Naive B cell (primary cell): ENCODE results near the gene GAB3. TPM values are rescaled to one million over a fixed set of nuclear protein-coding genes. Genes with fewer than 3 reads are reported as not detected.

Experiments used
- ATAC-seq, 2 donors: fragments of 150-1000 bp; cut with Tn5 transposase; 2 replicates each; pipeline ENCODE4 v1.10.0; 2021; ENCODE audit warnings: low read depth in 2 of 2, mild to moderate bottlenecking in 2 of 2, moderate library complexity in 2 of 2
- DNase-seq: peaks from one replicate; pipeline ENCODE4 v3.0.0; 2022
- H3K27ac Mint-ChIP-seq, 6 donors: one replicate each; pipeline ENCODE4 v1.8.0; 2020 to 2022; ENCODE audit warnings: mild to moderate bottlenecking in 6 of 6, mixed read lengths in 6 of 6, moderate library complexity in 5 of 6, inconsistent platforms in 2 of 6
- H3K27me3 Mint-ChIP-seq, 3 donors: one replicate each; pipeline ENCODE4 v1.8.0; 2021 to 2022; ENCODE audit warnings: mixed read lengths in 3 of 3, mild to moderate bottlenecking in 1 of 3
- H3K36me3 Mint-ChIP-seq, 2 donors: one replicate each; pipeline ENCODE4 v1.8.0; 2020 to 2022; ENCODE audit warnings: mixed read lengths in 2 of 2, inconsistent platforms in 1 of 2, mild to moderate bottlenecking in 1 of 2
- H3K4me1 Mint-ChIP-seq, 3 donors: one replicate each; pipeline ENCODE4 v1.8.0; 2020 to 2022; ENCODE audit warnings: mixed read lengths in 3 of 3, inconsistent platforms in 1 of 3, mild to moderate bottlenecking in 1 of 3, moderate library complexity in 1 of 3
- H3K4me3 Mint-ChIP-seq, 8 donors: one replicate each; pipeline ENCODE4 v1.8.0; 2020 to 2022; ENCODE audit warnings: mild to moderate bottlenecking in 8 of 8, mixed read lengths in 8 of 8, moderate library complexity in 8 of 8, inconsistent platforms in 2 of 8
- H3K9me3 Mint-ChIP-seq, 7 donors: one replicate each; pipeline ENCODE4 v1.8.0; 2020 to 2022; ENCODE audit warnings: mixed read lengths in 7 of 7, mild to moderate bottlenecking in 5 of 7, inconsistent platforms in 2 of 7, moderate library complexity in 1 of 7
- polyA plus RNA-seq, 6 donors: library from polyadenylated mRNA; unstranded; fragments of 300-500 nt; fragmentation: Illumina TruSeq; gene quantifications; one replicate each; pipeline ENCODE4 v1.2.3, GENCODE V29; 2021; ENCODE audit warnings: low read depth in 6 of 6

Gene GAB3
- polyA plus RNA-seq, result 1 to 10 TPM; 2.4 to 4.3 (median 3.6) TPM

DNA sequence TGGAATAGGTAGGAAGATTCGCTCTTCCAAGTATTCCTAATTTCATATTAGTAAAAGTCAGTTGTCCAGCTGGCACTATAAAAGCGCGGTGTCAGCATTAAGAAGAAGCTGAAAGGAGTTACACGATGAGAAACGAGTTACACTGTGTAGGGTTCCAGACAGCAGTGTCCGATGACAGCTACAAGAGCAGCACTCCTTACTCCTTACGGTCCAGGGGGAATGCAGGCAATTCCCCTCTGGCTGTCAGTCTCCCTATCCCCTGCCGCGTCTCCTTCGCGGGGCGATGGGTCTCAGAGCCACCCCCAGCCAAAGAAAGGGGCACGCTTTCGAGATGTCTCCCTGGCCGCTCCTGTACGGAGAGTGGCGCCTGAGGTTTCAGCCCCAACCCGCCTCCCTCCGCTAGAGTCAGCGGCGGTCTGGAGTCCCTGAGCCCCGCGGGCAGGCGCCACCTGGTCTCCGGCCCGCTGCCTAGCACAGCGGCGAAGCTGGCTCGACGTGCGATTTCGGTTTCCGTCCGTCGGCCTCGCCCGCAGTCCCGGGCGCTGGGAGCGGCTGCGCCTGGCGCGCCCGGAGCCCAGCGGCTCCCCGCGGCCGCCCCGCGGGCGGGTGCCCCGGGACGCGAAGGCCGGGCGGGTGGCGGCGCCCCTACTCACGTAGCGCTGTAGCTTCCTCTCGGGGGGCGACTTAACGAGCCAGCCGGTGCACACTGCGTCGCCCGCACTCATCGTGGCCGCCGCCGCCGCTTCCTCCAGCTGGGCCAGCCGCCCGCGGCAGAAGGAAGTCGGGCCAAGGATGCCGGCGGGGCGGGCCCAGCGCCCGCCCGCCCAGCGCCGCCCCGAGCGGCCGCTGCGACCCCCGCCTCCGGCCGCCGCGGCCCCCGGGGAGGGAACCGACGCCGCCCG lies at the start of gene GAB3:
TSS of gene GAB3 (minus strand) at position 777 of the 902 bp plus-strand sequence. CDS start at position 725, 52 bp downstream.
- H3K4me1 Mint-ChIP-seq, result peaks cover 10 to 20% (median 12%) of the 10 kb centered on the region in 3 donors
- H3K4me3 Mint-ChIP-seq, result peak within 1 kb of the TSS; percentile 83 to 95 (median 90)
- peak within 1 kb of the TSS; percentile 14 to 98 (median 92) for H3K27ac Mint-ChIP-seq

DNA sequence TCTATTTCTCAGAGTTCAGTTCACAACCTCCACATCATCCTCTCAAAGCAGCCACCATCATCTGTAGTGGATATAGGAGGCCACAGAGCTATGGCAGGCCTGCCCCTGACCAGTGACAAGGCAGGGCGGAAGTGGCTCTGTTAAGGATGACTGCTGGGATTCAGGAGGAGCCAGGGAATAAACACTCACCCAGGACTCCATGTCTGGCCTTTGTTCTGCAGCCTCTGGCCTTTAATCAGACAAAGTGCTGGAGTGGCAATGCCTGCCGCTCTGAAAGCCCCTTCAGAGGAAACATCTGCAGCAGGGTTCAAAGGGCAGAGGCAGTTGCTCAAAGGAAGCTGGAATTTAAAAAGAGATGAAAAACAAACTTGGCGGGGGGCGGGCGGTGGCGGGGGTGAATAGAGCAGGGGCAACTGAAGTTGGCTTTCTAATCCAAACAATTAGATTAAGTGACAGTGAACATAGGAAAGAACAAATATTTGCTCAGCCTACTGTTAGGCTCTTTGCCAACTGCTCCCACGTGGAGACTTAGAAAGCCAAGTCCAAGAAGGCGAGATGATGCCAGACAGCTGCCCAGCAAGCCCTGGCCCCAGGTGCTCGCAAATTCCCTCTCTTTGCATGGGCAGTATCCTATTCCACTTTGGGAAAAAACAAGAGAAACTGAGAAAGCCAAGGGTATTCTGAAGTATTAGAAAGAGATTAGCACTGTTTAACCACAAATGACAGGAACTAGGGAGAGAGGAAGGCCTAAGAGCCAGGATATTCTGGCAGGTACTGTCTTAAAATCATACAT lies 48.9 kb upstream of the GAB3 start:
- H3K27ac Mint-ChIP-seq, result peak overlapping the region in 2 of 6 donors; percentile 11 to 38
- H3K36me3 Mint-ChIP-seq, result no peaks in the 10 kb centered on the region

More for the DNA sequence above, at the start of gene GAB3:
- DNase-seq (peak; percentile 65), ATAC-seq (peak; percentile 68 to 72)
- Mint-ChIP-seq H3K36me3 (no peaks in the 10 kb centered on the region), H3K27me3 (no peaks in the 10 kb centered on the region), H3K9me3 (peaks cover 0 to under 1% (median 0%) of the 10 kb centered on the region in 7 donors)

GRCh38 chrX:154797006-154797405 lies 46.1 kb upstream of the GAB3 start:
- Mint-ChIP-seq H3K36me3 (no peaks in the 10 kb centered on the region), H3K27ac (no peak overlapping the region), H3K4me1 (peaks cover 6 to 26% (median 17%) of the 10 kb centered on the region in 3 donors), H3K4me3 (peak overlapping the region in 2 of 8 donors; percentile 0 to 51), H3K27me3 (no peaks in the 10 kb centered on the region), H3K9me3 (peaks cover 0 to 2% (median 0%) of the 10 kb centered on the region in 7 donors)
- no peak for ATAC-seq
- DNase-seq, result no peak

More for the DNA sequence above, 48.9 kb upstream of the GAB3 start:
- no peak for DNase-seq
- H3K27me3 Mint-ChIP-seq, result no peaks in the 10 kb centered on the region
- H3K4me1 Mint-ChIP-seq, result peaks cover 9 to 33% (median 23%) of the 10 kb centered on the region in 3 donors
- no peaks in the 10 kb centered on the region for H3K9me3 Mint-ChIP-seq
- ATAC-seq, result no peak
- H3K4me3 Mint-ChIP-seq, result peak overlapping the region in 3 of 8 donors; percentile 18 to 58 (median 52)

DNA sequence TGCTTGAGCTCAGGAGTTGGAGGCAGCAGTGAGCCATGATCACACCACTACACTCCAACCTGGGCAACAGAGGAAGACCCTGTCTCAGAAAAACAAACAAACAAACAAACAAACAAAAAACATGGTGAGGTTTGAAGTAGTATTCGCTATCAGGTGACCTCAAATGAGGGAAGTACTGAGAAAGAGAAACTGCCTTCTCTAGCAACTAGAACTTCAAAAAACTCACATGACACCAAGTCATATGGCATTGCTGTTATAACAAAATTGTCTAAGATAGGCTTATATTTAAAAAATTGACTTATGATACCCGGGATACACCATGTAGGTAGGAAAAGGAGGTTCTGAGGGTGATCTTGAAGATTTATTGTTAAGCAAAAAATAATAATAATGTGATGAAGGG lies 44.1 kb upstream of the GAB3 start:
- H3K27ac Mint-ChIP-seq, result peak overlapping the region in 1 of 6 donors; percentile 62
- peaks cover 3 to 23% (median 10%) of the 10 kb centered on the region in 3 donors for H3K4me1 Mint-ChIP-seq
- DNase-seq (no peak), ATAC-seq (no peak)
- H3K27me3 Mint-ChIP-seq, result no peaks in the 10 kb centered on the region
- H3K36me3 Mint-ChIP-seq, result no peaks in the 10 kb centered on the region
- H3K4me3 Mint-ChIP-seq, result no peak overlapping the region
- peaks cover 0 to 5% (median 0%) of the 10 kb centered on the region in 7 donors for H3K9me3 Mint-ChIP-seq

DNA sequence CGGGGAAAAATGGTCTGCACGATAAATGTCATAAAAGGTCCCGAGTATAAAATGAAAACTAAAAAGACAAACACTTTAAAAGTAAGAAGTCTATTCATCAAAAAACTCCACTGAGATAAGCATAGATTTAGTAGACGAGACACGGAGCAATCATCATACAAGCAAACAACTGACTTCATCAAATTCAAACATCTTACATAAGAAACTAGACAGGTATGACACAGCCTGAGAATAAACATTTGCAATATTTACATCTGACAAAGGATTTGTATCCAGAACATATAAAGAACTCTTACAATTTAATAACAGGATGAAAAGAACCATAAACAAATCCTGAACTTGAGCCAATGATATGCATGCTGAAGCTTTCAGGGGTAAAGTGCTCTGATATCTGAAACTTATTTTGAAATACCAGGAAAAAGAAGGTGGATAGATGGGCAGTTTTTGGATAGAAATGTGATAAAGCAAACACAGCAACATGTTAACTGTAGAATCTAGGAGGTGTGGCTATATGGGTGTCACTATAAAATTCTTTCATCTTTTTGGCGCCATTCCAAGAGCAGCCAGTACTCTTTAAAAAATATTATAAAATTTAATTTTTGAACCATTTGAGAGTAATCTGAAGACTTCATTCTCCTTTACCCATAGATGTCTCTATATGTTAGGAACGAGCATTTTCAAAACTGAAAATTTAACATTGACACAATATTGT lies 42.4 kb upstream of the GAB3 start:
- Mint-ChIP-seq H3K27me3 (no peaks in the 10 kb centered on the region), H3K9me3 (peaks cover 0 to 5% (median 0%) of the 10 kb centered on the region in 7 donors), H3K4me3 (no peak overlapping the region), H3K27ac (no peak overlapping the region), H3K4me1 (peaks cover 3 to 12% (median 7%) of the 10 kb centered on the region in 3 donors), H3K36me3 (no peaks in the 10 kb centered on the region)
- no peak for ATAC-seq
- no peak for DNase-seq

- Mint-ChIP-seq H3K9me3 (peaks cover 0 to 5% (median 0%) of the 10 kb centered on the region in 7 donors), H3K4me1 (peaks cover 3 to 7% (median 3%) of the 10 kb centered on the region in 3 donors), H3K4me3 (no peak overlapping the region), H3K27ac (no peak overlapping the region), H3K27me3 (no peaks in the 10 kb centered on the region), H3K36me3 (no peaks in the 10 kb centered on the region)
- ATAC-seq (no peak), DNase-seq (no peak)
Observed at GRCh38 chrX:154791939-154792338, 41.1 kb upstream of the GAB3 start.

GRCh38 chrX:154791467-154791866 lies 40.6 kb upstream of the GAB3 start:
- H3K27ac Mint-ChIP-seq, result no peak overlapping the region
- H3K27me3 Mint-ChIP-seq, result no peaks in the 10 kb centered on the region
- H3K36me3 Mint-ChIP-seq, result no peaks in the 10 kb centered on the region
- peaks cover 0 to 3% (median 2%) of the 10 kb centered on the region in 3 donors for H3K4me1 Mint-ChIP-seq
- ATAC-seq, result no peak
- no peak for DNase-seq
- H3K4me3 Mint-ChIP-seq, result no peak overlapping the region
- peaks cover 0 to 5% (median 0%) of the 10 kb centered on the region in 7 donors for H3K9me3 Mint-ChIP-seq

DNA sequence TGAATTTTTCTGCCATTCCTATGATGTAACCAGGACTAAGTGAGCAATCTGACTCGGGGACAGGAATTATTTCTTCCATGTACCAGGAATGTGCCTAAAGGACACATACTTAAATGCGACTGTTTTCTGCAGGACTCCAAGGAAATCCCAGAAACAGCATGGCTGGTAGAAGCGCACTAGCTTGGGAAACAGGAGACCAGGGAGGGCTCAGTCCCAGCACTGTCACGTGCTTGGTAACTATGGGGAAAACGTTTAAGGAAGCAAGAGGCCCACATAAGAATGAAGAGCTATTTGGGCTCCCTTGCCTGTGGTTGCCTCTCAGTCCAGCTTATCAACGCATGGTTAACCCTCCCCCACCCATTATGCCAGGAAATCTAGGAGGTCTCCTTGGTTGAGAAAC lies 34.8 kb upstream of the GAB3 start:
- Mint-ChIP-seq H3K27ac (no peak overlapping the region), H3K9me3 (peaks cover 0 to 5% (median 0%) of the 10 kb centered on the region in 7 donors), H3K4me3 (no peak overlapping the region), H3K27me3 (no peaks in the 10 kb centered on the region), H3K4me1 (peaks cover 0 to 12% (median 8%) of the 10 kb centered on the region in 3 donors), H3K36me3 (no peaks in the 10 kb centered on the region)
- no peak for ATAC-seq
- DNase-seq, result no peak

DNA sequence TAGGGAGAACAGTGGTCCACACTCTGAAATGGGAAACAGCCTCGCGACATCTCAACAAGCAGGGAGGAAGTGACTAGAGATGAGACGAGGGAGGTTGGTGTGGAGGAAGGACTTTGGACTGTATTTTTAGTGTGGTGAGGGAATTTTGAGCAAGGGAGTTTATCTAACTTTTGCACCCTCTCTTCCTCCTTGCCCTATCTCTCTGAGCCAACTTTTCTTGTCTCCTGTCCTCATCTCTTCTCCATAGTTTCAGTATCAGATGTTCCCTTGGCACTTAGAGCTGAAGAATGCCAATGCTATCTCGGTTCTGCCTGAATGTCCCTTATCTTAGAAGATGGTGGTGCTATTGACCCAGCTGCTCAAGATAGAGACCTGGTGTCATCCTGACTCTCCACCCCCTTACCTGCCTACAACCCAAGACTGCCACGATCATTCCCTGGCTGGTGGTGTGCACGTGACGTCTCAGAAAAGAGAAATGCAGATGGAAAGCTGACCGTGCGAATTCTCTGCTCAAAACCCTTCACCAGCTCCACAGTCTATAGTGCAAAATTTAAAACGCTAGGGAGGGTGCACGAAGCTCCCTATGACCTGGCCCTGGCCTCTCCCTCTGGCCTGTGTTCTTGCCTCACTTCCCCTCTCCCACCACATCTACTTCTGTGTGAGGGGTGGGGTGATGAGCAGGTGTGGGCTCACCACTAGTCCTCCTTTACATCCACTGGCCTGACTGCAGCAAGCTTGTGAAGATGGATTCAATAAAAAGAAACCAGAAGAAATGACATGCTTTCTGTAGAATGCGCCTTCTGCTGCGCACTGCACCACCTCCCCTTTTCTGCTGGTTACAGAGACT lies 33.5 kb upstream of the GAB3 start:
- ATAC-seq, result no peak
- Mint-ChIP-seq H3K4me3 (peak overlapping the region; percentile 49 to 81 (median 76)), H3K36me3 (no peaks in the 10 kb centered on the region), H3K27ac (peak overlapping the region in 2 of 6 donors; percentile 24 to 34), H3K4me1 (peaks cover 0 to 12% (median 8%) of the 10 kb centered on the region in 3 donors), H3K9me3 (peaks cover 0 to 2% (median 0%) of the 10 kb centered on the region in 7 donors), H3K27me3 (no peaks in the 10 kb centered on the region)
- DNase-seq, result no peak

DNA sequence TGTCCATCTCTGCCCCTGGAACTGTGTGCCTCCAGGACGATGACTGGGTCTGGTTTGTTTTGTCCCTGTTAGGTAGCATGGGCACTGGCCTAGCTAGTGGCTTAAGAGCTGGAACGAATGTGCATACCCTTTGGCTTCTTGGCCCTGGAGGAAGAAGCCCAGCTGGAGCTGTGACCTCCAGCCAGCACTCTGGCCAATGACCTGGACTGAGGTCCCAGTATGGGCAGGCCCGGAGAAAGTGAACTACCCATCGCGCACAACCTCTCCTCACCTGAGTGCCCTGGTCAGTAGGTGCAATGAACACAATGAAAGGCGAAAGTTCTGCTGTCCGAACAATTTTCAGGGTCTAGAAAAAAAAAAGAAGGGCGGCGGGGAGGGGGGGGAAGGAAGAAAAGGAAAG lies 30.1 kb upstream of the GAB3 start:
- DNase-seq (no peak), ATAC-seq (no peak)
- Mint-ChIP-seq H3K27me3 (no peaks in the 10 kb centered on the region), H3K4me3 (no peak overlapping the region), H3K9me3 (no peaks in the 10 kb centered on the region), H3K4me1 (peaks cover 0 to 12% (median 8%) of the 10 kb centered on the region in 3 donors), H3K27ac (no peak overlapping the region), H3K36me3 (peaks cover 7 to 16% of the 10 kb centered on the region in 2 donors)

DNA sequence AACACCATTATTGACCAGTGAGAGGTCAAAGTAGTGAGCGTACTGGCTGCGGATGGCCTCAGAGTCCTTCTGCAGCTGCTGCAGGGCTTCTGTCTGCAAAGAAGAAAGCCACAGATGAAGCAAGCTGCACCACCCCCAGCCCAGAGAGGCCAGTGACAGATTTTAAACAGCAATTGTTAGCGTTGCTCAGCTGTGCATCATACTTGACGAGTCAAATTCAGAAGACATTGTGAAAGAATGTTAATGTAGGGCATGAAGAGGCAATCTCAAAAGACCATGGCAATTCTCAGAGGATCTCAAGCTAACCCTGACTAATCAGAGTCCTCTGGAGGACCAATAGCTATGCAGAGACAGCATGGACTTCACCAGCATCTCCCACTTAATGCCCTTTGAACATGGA lies 28.4 kb upstream of the GAB3 start:
- DNase-seq (no peak), ATAC-seq (no peak)
- H3K9me3 Mint-ChIP-seq, result no peaks in the 10 kb centered on the region
- peaks cover 7 to 20% of the 10 kb centered on the region in 2 donors for H3K36me3 Mint-ChIP-seq
- H3K27ac Mint-ChIP-seq, result no peak overlapping the region
- no peak overlapping the region for H3K4me3 Mint-ChIP-seq
- H3K27me3 Mint-ChIP-seq, result no peaks in the 10 kb centered on the region
- H3K4me1 Mint-ChIP-seq, result peaks cover 0 to 10% (median 8%) of the 10 kb centered on the region in 3 donors

DNA sequence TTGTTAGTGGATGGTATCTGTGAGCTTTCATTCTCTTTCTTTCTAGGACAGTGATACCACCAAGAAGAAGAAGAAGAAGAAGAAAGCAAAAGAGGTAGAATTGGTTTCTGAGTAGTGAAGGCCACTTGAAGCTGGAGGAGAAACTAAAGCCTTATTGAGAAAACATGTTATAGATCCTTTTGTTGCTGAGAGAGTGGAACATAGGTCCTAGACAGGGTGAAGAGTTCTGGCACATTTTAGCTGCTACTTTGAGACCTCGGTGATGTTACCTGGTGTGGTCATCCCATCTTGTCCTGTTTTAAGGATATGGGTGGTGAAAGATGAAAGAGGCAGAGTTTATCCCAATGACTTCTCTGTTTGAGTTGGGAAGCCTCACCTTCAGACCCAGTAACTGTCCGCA lies 25.9 kb upstream of the GAB3 start:
- ATAC-seq (no peak), DNase-seq (no peak)
- Mint-ChIP-seq H3K4me3 (no peak overlapping the region), H3K9me3 (peaks cover 0 to 2% (median 0%) of the 10 kb centered on the region in 7 donors), H3K27me3 (no peaks in the 10 kb centered on the region), H3K4me1 (no peaks in the 10 kb centered on the region), H3K27ac (peak overlapping the region in 1 of 6 donors; percentile 88), H3K36me3 (peaks cover 7 to 27% of the 10 kb centered on the region in 2 donors)
